Measurements from ENCODE around the gene TXNRD1.
A peak's percentile ranks its signal among the peaks of the same experiment; 100 is the strongest.
"Not testable (repeated sequence)": the region's sequence is repeated elsewhere in the genome, so short reads cannot be mapped to it uniquely, and the experiment has no call there.

The TXNRD1 gene

DNA sequence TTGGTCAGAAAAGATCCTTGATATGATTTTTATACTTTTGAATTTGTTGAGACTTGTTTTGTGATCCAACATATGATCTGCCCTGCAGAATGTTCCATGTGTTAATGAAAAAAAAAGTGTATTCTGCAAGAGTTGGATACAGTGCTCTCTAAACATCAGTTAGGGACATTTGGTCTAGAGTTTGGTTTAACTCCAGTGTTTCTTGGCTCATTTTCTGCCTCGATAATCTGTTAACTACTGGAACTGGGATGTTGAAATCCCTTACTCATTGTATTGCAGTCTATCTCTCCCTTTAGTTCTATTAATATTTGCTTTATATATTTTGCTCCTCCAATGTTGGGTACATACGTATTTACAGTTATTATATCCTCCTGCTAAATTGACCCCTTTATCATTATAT is 18.3 kb upstream of the TXNRD1 start:
- DNase-seq, result no peak

DNA sequence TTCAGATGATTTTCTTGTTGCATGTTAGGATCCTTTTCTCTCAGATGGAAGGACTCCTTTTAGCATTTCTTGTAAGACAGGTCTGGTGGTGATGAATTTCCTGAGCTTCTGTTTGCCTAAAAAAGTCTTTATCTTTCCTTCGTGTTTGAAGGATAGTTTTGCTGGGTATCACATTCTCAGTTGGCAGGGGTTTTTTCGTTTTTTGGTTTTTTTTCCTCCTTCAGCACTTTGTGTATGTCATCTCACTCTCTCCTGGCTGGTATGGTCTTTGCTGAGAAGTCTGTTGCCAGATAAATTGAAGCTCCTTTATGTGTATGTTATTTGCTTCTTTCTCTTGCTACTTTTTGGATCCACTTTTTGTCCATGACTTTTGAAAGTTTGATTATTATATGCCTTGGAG is 15.6 kb upstream of the TXNRD1 start:
- no peak for DNase-seq

DNA sequence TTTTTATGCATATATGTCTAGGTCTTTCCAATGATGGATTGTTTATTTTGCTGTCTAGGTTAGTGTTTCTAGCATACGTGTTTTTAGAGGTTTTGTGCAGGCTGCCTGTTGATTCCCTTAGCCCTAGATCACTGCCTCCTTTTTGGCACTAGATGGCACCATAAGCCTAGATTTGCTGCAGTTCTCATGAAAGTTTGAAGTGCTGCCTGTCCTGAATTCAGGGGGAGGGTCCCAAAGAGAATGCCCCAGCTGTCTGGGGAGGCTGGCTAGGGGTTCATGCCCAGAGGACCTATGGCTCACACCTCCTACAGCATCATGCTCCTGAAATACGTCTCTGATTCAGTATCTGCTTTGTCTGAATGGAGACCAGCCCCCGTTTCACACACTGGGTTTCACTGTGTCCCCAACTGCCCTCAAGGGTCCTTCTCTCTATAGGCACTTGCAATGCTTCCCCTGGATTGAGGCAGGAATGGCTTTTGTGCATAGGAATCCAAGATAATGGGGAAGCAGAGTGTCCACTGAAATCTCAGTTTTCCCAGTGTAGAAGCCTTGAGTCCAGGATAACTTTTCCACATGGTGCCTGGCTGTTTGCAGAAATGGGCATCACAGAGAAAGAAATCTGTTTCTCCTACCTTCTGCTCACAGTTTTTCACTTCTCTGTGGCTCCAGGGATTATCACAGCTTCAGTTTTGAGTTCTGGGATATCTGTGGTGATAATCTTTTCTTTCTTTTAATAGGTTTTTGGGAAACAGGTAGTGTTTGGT is 14.2 kb upstream of the TXNRD1 start:
- DNase-seq, result peak; percentile 42

DNA sequence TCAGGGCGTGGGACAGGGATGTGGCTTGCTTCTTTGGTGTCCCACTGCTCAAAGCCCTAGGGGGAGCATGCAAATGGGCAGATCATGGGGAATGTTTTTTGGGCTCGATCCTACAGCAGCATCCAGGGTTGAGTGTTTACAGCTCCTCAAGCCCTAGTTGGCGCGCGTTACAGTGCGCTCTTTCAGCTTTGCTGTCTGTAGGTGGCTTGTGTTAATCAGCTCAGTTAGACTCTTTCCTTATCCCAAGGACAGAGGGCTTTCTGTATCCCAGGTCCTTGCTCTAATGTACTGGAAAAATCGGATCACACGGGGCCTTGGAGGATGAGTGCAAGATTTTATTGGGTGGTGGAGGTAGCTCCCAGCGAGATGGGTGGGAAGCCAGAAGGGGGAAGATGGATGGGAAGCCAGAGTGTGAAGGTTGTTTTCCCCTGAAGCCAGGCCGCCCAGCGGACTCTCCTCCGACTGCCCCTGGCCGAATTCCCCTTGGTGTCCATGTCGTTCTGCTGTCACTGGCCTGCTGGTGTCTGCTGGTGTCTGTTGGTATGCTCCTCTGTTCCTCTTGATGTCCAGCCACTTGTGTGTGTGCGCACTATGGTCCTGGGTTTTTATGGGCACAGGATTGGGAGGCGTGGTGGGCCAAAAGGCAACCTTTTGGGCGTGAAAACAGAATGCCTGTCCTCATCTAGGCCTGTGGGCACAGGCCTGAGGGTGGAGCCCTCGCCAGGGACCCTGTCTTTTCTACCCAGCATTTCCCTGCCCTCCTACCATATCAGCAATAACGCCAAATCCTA is 10.7 kb upstream of the TXNRD1 start:
- DNase-seq, result no peak

DNA sequence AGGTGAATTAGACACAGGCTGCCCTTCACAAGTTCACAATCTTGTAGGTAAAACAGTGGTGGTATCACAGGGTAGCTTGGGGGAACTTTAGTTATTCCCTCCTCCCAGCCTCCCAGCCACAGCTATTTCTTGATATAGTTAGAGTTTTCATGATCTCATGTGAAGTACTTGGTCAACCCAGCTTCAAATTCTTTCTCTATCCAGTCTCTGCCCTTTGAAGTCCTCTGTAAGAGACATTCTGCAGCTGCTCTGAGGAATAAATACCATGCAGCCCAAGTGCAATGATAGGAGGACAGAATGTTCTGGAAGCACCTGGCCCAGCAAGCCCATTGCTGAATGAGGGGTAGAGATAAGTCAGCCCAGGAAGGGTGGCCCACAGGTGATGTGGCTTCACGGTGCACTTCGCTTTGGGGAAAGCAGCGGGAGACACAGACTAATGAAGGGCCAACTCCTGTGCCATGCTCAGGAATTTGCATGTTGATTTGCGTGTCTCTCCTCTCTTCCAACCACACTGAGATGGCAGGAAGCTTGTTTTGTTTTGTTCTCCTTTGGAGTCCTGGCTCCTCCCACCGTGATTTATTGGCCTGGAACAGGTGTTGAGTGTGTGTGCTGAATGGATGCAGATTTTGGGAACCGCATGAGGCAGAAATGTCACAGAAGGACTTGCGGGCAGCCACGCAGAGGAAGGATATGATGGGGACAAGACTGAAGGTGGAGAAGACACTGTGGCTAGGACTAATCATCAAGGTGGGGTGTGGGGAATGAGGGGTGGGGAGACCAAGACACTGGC is 8.0 kb upstream of the TXNRD1 start:
- no peak for DNase-seq

DNA sequence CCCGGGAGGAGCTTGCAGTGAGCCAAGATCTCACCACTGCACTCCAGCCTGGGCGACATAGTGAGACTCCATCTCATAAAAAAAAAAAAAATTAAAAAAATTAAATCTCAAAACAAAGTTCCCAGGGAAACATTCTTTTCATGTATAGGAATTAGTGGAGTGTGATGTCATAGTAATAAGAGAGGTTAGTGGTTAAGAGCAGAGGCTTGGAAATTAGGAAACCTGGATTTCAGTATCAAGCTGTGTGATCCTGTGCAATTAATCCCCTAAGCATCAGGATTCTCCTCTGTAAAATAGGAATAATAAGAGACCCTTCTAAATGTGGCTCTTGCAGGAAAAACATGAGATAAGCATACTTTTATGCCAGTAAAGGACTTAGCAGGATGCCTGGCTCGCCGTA is 3.1 kb upstream of the TXNRD1 start:
- no peak for DNase-seq

DNA sequence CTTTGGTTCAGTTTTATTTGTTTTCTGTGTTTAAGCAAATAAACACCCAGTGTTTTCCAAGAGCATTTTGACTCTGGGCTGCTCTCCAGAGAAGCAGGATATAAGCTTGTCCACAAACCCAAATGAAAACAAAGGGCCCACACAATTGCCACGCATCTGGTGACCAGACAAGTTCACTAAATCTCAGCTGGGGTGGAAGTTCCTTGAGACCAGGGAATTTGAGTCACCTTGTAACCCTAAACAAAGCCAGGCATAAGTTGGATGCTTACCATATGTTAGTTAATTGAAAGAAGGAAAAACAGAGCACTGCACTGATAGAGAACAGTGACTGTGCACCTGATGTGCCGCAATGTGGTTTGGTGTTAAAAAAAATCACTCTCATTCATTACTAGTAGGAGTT is 1.6 kb upstream of the TXNRD1 start:
- DNase-seq, result no peak

DNA sequence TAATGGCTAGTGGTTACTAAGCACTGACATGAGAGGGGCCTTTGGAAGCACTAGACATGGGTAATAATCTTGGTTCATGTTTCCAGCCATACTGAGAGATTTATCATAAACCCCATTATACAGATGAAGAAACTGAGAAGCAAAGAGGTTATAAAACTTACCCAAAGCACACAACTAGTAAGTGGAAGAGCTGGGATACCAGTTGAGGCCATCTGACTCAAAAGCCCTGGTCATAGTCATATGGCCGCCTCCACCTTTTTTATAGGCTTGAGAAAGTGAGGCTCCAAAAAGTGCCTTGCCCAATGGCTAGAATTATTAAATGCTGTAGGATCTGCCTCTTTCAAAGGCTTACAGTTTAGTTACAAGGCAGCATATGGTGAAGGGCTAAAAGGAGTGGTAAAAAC is 944 bp downstream of the TXNRD1 start:
- DNase-seq, result no peak

DNA sequence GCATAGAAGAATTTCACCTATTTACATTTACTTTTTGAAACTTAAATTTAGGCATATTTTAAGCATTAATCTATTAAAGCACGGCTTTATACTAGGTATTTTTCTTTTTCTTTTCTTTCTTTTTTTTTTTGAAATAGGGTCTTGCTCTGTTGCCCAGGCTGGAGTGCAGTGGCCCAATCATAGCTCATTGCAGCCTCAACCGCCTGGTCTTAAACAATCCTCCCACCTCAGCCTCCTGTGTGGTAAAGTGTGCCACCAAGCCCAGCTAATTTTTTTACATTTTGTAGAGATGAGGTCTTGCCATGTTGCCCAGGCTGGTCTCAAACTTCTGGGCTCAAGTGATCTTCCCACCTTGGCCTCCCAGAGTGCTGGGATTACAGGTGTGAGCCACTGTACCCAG is 2.9 kb downstream of the TXNRD1 start:
- DNase-seq, result not testable (repeated sequence)

DNA sequence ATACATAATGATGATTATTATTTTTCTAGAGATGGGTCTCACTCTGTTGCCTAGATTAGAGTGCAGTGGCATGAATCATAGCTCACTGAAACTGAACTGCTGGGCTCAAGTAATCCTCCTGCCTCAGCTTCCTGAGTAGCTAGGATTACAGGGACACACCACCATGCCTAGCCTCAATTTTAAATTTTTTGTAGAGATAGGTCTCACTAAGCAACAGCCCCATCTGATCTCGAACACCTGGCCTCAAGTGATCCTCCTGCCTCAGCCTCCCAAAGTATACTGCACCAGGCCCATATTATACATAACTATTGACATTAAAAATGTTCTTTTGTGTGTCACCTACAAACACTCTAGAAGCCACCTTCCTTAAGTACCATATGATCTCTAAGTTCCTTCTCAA is 3.4 kb downstream of the TXNRD1 start:
- DNase-seq, result no peak

DNA sequence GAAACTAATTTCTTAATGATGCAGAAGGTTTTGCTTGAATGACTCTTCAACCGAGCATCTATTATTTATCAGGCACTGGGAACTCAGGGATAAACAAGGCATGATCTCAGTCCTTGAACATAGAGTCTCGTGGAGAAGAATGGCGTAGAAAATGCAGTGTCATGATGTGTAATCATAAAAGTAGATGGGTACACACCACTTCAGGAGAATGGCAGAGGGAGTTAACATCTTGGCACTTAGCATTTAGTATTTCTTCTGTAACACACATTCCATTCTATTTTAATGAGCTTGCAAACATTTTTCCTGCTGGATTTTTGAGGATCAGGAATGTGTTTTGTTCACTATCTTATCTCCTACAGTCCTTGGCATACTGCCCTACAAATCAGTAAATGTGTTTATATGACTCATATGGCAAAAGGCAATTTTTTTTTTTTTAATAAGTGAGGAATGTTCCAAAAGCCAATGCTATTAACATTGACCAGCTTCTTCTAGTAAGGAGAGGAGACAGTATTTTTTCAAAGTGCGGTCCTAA is 3.8 kb downstream of the TXNRD1 start:
- DNase-seq, result no peak

DNA sequence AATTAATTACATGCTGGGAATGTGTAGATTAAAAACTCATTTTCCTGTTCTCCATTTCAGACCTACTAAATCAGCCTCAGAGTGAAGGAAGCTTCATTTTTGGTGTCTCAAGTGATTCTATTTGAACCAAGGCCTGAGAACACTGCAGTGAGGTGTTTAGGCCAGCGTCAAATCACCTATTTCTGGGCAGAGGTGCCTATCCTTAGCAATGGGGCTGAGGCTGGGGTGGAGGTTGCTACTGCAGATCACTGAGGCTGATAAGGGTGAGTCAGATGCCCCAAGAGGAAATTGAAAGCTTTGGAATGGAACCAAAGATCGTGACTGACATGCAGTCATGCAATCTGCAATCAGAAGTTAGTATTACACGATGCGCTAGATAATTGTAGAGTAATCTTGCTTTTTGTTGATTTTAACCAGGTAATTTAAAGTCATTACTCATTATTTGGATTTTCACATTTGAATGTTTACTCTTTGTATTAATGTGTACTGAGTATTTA is 4.4 kb downstream of the TXNRD1 start:
- peak; percentile 39 for DNase-seq

DNA sequence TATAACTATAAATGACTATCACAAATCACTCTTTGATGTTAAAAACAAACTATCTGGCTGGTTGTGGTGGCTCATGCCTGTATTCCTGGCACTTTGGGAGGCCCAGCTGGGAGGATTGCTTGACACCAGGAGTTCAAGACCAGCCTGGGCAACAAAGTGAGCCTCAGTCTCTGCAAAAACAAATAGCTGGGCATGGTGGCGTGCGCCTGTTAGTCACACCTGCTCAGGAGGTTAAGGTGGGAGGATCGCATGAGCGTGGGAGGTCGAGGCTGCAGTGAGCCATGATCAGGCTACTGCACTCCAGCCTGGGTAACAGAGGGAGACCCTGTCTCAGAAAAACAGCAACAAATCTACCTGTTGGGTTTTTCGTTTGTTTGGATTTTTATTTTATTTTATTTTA is 5.4 kb downstream of the TXNRD1 start:
- no peak for DNase-seq

DNA sequence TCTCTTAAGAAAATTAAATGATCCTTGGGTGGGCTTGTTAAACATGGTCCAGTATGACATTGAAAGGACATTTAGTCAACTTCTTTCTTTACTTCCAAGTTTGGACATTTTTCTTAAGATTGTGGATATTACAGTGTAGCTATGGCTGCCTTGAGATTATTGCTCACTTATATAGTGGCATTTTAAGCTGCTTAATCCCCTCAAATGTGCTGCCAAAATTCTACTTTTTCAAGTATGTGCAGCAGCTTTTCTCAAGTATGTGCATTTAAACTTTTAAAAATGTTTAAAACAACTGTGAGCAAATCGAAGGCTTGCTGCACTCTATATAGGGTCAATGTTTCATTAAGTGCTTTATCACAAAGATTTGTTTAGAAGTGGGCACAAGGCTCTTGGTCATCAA is 7.4 kb downstream of the TXNRD1 start:
- DNase-seq, result no peak

DNA sequence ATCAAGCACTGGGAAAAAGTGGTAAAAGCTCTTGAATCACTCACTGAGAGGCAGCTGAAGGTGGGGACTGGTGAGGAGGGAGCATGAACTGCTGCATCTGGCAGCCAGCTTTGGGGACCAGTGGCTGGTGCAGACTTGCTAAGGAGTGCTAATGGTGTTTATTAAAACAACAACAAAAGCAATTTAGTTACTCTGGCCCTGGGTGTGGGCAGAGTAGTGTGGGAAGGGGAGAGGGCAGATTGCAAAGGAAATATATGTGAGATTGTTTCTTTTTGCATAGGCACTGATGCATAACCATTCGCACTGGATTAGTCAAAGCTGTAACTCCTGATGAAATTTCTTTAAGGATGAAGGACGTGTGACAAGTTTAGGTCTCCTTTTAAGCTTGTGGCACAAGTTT is 8.1 kb downstream of the TXNRD1 start:
- DNase-seq, result no peak

DNA sequence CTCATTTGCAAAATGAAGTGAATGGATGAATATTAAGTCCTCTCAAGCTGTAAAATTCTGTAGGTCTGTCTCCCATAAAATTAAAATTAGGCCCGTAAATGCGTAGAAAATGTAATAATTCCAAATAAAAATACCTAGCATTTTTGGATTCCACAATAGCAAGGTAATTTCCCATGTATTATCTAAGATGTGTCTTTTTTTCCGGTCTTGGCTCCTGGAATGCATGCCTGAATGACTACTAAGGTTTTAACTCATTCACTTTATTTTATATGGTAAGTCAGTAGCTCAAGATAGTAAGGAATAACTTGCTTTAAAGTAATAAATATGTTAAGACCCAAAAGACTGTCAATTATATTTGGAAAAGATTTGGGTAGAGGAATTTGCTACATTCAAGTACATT is 11.1 kb downstream of the TXNRD1 start:
- no peak for DNase-seq

DNA sequence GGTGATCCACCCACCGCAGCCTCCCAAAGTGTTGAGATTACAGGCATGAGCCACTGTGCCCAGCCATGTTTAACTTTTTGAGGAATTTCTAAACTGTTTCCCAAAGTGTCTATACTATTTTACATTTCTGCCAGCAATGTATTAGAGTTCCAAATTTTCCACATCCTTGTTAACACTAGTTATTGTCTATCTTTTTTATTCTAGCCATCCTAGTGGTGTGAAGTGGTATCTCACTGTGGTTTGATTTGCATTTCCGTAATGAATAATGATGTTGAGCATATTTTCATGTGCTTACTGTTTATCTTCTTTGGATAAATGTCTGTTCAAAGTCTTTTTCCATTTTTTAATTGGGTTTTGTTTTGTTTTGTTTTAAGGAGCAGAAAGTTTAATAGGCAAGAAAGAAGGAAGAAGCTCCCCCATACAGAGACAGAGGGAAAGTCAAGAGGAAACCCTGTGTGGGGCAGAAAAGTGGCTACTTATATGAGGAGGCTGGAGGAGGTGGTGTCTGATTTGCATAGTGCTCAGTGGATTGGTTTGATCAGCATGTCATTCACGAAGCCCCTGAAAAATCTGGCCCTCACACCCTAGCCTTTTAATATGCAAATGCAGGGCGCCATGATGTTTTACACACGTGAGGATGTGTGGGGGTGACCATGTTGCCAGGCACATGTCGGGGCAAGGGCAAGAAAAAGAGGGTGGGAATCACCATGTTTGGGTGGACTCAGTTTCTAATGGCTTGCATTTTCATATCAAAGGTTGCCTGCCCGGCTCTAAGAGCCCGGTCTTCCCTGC is 14.9 kb downstream of the TXNRD1 start:
- DNase-seq, result no peak

DNA sequence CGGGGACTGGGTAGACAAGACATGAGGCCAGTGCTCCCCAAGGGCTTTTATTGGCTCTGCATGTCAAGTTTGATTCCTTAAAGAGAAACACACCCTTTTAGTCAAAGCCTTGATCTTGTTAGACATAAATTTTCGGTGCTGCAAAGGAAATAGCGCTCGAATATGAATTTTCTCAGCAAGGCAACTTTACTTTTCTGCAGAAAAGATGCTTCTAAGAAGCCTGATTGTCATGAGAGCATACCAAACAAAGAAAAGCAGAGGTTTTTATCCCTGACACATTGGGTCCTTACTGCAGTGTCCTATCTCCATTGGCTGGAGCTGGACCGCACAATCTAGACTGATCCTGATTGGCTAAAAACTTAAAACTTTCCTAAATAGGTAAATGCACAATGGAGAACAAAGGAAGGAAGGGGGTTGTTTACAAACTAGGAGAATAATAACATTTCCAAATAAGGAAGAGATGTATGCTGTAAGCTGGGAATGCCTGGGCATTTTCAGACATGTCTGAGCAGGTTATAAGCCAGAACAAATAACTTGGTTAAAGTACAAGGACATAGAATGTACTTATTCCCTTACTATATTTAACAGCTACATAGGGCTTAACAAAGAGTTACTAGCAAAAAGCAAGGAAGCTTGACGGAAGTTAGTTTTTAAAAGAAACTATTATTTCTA is 17.2 kb downstream of the TXNRD1 start:
- DNase-seq, result no peak

DNA sequence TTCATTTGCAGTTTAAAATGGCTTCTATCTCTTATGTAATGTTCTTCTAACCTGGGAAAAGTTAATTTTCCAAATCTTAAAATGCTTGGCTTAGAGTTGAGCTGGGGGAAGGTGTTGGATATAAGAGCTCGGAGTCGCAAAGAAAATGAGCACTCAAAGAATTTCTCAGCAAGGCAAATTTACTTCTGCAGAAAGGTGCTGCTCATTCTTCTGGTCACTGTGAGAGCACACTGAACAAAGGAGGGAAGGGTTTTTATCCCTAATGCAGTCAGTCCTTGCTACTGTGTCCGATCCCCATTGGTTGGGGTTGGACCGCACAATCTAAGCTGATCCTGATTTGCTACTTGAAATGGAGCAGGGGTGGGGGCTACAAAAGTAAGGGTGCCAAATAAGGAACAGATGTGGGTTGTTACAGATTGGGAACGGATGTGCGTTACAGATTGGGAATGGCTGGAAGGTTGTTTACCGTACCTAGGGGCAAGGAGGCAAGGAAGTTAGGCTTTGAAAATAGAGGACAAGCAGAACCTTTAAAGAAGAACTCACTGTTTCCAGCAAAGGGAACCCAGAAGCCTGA is 19.4 kb downstream of the TXNRD1 start:
- no peak for DNase-seq

DNA sequence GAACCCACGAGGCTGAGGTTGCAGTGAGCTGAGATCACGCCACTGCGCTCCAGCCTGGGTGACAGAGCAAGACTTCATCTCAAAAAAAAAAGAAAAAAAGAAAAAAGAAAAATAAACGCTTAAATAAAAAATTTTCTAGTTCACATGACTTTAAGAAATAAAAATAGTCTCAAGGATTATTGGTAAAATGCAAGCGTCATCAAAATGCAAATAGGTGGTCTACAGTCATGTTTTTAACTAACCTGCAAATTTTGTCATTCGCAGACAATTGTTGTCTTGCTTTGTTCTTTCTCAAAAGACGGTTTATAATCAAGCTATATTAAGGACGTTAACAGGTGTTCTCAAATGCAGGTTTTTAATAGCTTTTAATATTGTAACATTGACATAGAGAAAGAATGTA is 22.4 kb downstream of the TXNRD1 start:
- no peak for DNase-seq

DNA sequence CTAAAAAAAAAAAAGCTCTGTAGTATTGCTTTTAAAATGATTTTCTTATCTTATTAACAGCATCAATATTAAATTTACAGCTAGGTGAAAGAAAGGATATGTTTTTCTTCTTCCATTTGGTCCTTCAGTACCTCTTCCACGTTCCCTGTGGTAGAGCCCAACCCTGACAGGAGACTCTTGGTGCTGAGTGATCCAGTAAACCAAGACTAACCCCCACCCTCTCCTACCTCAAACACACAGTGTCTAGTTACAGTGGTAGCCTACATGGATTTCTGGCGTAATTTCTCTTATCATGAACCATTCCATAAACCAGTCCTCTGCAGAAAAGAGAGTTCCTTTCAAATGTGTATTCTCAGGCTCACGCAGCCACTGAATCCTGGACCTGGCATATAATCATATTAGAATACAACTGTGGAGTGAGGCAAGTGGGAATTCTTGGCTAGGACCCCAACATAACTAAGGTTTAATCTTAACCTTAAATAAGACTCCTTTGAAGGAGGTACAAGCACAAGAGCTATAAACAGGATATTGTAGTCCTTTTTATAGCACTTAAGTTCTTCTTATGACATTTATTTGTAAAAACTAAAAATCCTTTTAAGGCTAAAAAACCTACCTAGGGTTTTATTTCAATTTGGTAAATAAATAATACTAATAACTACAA is 27.1 kb downstream of the TXNRD1 start:
- DNase-seq, result no peak
